K562 treated with DMSO at 1 percent for 24 hours (cell line): ENCODE measurements around the gene DUSP7. TPM values are rescaled to one million over a fixed set of nuclear protein-coding genes. Genes with fewer than 3 reads are reported as not detected.

Experiments used
- total RNA-seq: library from RNA; unstranded; fragments of 300-600 nt; gene quantifications from 2 replicates; pipeline ENCODE4 v1.2.3, GENCODE V29; 2022; ENCODE audit warnings: low read depth; ENCODE audit not compliant: insufficient read depth

DUSP7 gene
- 8.3 and 9.0 TPM in 2 replicates for total RNA-seq

GRCh38 chr3:52056521-52056967, at the start of gene DUSP7:
DUSP7 (minus strand) TSS chr3:52056571; CDS start chr3:52056366, 205 bp downstream.

Other genes with a start within 250 kb of the DUSP7 start
- not detected in 2 replicates for gene IQCF2, start 195.0 kb downstream of the DUSP7 start, total RNA-seq
- gene IQCF5, start 181.0 kb downstream of the DUSP7 start, total RNA-seq = not detected in 2 replicates
- not detected in 2 replicates for gene IQCF1, start 153.2 kb downstream of the DUSP7 start, total RNA-seq
- 18.8 and 23.0 TPM in 2 replicates for gene RRP9, start 114.7 kb downstream of the DUSP7 start, total RNA-seq
- gene PARP3, start 114.2 kb downstream of the DUSP7 start, total RNA-seq = 3.2 and 4.4 TPM in 2 replicates
- gene GPR62, start 101.2 kb downstream of the DUSP7 start, total RNA-seq = 0.15 TPM in 1 of 2 replicates, not detected in the other
- gene PCBP4, start 89.1 kb downstream of the DUSP7 start, total RNA-seq = 12.4 and 14.2 TPM in 2 replicates
- 65.2 and 70.8 TPM in 2 replicates for gene ABHD14B, start 82.5 kb downstream of the DUSP7 start, total RNA-seq
- gene ABHD14A, start 81.5 kb downstream of the DUSP7 start, total RNA-seq = 33.0 and 33.4 TPM in 2 replicates
- gene ACY1, start 73.0 kb downstream of the DUSP7 start, total RNA-seq = 47.6 and 57.4 TPM in 2 replicates
- gene RPL29, start 60.7 kb downstream of the DUSP7 start, total RNA-seq = 2,372 and 2,568 TPM in 2 replicates
- 29.6 and 34.3 TPM in 2 replicates for gene POC1A, start 97.9 kb upstream of the DUSP7 start, total RNA-seq
- 51.2 and 56.3 TPM in 2 replicates for gene ALAS1, start 141.6 kb upstream of the DUSP7 start, total RNA-seq
- 0.14 TPM in 1 of 2 replicates, not detected in the other for gene TLR9, start 169.1 kb upstream of the DUSP7 start, total RNA-seq
- 179 and 188 TPM in 2 replicates for gene TWF2, start 182.6 kb upstream of the DUSP7 start, total RNA-seq
- gene PPM1M, start 189.2 kb upstream of the DUSP7 start, total RNA-seq = 17.5 and 19.8 TPM in 2 replicates
- 27.6 and 31.4 TPM in 2 replicates for gene WDR82, start 222.1 kb upstream of the DUSP7 start, total RNA-seq
- 3.7 and 4.9 TPM in 2 replicates for gene GLYCTK, start 231.3 kb upstream of the DUSP7 start, total RNA-seq